Activated CD4-positive, alpha-beta memory T cell treated with anti-CD3 and anti-CD28 coated beads, Interleukin-2, amount 10 ng/mL, durations not matched to agents 7 days and 5 days (primary cell): ENCODE measurements around the gene FLOT2. TPM values are rescaled to one million over a fixed set of nuclear protein-coding genes. Genes with fewer than 3 reads are reported as not detected.

Source experiments
- CTCF ChIA-PET: fragments of 350-600 bp; sonication (Branson Sonifier 250); formaldehyde crosslinking; loops from one replicate; lab custom pipeline; 2021; ENCODE audit warnings: antibody characterized with exemption, inconsistent platforms; lab: Charles Lee
- POLR2A ChIA-PET: fragments of 350-600 bp; sonication (Branson Sonifier 250); formaldehyde crosslinking; loops from one replicate; lab custom pipeline; 2021; ENCODE audit warnings: antibody characterized with exemption; lab: Charles Lee
- DNase-seq: peaks from one replicate; pipeline ENCODE4 v3.0.0-alpha.2; 2020
- H3K27ac Mint-ChIP-seq: one replicate; pipeline ENCODE4 v1.8.0; 2021; ENCODE audit warnings: mild to moderate bottlenecking, mixed read lengths
- H3K27me3 Mint-ChIP-seq: one replicate; pipeline ENCODE4 v1.8.0; 2021; ENCODE audit warnings: mixed read lengths
- H3K36me3 Mint-ChIP-seq: one replicate; pipeline ENCODE4 v1.8.0; 2021; ENCODE audit warnings: low read depth, mixed read lengths
- H3K4me1 Mint-ChIP-seq: one replicate; pipeline ENCODE4 v1.8.0; 2021; ENCODE audit warnings: mixed read lengths
- H3K4me3 Mint-ChIP-seq: one replicate; pipeline ENCODE4 v1.8.0; 2021; ENCODE audit warnings: mild to moderate bottlenecking, mixed read lengths
- H3K9me3 Mint-ChIP-seq: one replicate; pipeline ENCODE4 v1.8.0; 2021; ENCODE audit warnings: mixed read lengths
- total RNA-seq, 2 experiments: library from RNA; stranded (reverse); gene quantifications; one replicate each; pipeline ENCODE4 v1.2.3, GENCODE V29; 2021

The FLOT2 gene
- total RNA-seq, 2 experiments from 2014 or later: 193 to 200 TPM

DNA sequence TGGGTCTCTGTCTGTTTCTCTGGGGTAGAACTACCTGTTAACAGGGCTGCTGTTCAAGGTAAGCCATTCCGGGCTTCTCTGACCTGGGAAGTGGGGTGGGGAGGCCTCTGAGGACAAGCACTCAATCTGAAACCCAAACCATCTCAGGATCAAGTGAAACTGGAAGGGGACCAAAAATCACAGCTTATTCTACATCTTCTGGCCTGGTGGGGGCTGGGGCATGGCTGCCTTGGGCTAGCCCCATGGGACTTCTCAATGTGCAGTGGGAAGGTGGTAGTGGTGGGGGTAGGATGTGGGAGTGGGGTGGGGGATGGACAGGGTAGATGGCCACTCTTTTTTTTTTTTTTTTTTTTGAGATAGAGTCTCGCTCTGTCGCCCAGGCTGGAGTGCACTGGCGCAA is 5.5 kb downstream of the FLOT2 start:
- Mint-ChIP-seq H3K4me3 (no peak overlapping the region), H3K27me3 (no peaks in the 10 kb centered on the region), H3K4me1 (peaks cover 71% of the 10 kb centered on the region), H3K36me3 (peaks cover 34% of the 10 kb centered on the region), H3K9me3 (no peaks in the 10 kb centered on the region), H3K27ac (peak overlapping the region; percentile 52)
- no peak for DNase-seq
- ChIA-PET CTCF (interaction anchor here (1.0 to 6.9 kb wide), 4 partner anchors 10 to 164 kb away, joined by 4 to 46 read pairs (median 18); partner anchors contain the start of genes DHRS13, NEK8 and TLCD1), POLR2A (interaction anchor here (1.3 to 6.7 kb wide), 9 partner anchors 10 to 172 kb away, joined by 3 to 39 read pairs (median 7); partner anchors contain the start of genes DHRS13, FAM222B, NEK8 and PHF12)

DNA sequence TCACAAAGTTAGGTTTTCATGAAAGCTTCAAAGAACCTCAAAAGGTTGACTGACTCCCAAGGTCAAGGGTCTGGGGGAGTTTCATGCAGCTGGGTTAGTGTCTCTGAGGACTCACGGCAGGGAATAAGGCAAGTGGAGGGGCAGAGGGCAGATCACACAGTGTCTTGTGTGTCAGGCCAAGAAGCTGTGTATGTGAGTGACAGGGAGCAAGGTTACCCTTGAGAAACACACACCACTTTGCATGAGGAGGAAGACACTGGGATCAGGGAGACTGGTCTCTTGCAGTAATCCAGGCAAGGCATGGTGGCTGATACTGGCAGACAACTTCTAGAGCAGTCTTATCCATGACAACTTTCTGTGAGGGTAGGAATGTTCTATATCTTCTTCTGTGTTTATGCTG is 6.3 kb downstream of the FLOT2 start:
- H3K4me3 Mint-ChIP-seq: no peak overlapping the region
- POLR2A ChIA-PET: interaction anchor here (1.2 to 6.7 kb wide), 5 partner anchors 11 to 164 kb away, joined by 3 to 39 read pairs (median 14); partner anchors contain the start of genes DHRS13, FAM222B, NEK8 and PHF12
- peak overlapping the region; percentile 52 for H3K27ac Mint-ChIP-seq
- no peak for DNase-seq
- H3K36me3 Mint-ChIP-seq: peaks cover 38% of the 10 kb centered on the region
- CTCF ChIA-PET: interaction anchor here (1.4 to 3.5 kb wide), 2 partner anchors 8 to 11 kb away, joined by 4 to 29 read pairs; partner anchors contain the start of gene DHRS13
- no peaks in the 10 kb centered on the region for H3K9me3 Mint-ChIP-seq
- H3K4me1 Mint-ChIP-seq: peaks cover 65% of the 10 kb centered on the region
- no peaks in the 10 kb centered on the region for H3K27me3 Mint-ChIP-seq

DNA sequence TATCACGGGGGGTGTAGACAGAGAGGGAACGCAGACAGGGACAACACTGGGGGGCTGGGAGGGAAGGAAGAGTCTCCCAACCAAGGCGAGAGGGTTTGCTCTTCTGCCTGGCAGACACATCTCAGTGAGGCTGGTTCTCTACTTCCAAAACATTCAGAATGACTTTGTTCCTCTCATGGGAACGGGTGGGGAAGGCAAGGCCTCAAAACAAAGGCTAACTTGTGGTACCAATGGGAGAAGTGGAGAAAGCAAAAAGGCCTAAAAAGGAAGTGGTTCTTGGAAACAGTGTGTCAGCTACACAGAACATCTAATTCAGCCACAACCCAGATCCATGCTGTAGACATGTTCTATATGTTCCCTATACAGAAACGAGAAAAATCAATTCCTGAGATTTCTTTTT is 7.5 kb downstream of the FLOT2 start:
- DNase-seq: no peak
- H3K27me3 Mint-ChIP-seq: no peaks in the 10 kb centered on the region
- H3K4me3 Mint-ChIP-seq: no peak overlapping the region
- peaks cover 54% of the 10 kb centered on the region for H3K4me1 Mint-ChIP-seq
- ChIA-PET CTCF (interaction anchor here (0.9 to 1.4 kb wide), 2 partner anchors 9 to 13 kb away, joined by 3 to 4 read pairs; partner anchors contain the start of gene DHRS13), POLR2A (interaction anchor here (1.2 to 6.7 kb wide), 3 partner anchors 12 to 48 kb away, joined by 3 to 39 read pairs (median 5); partner anchors contain the start of genes DHRS13 and FAM222B)
- no peaks in the 10 kb centered on the region for H3K9me3 Mint-ChIP-seq
- H3K36me3 Mint-ChIP-seq: peaks cover 42% of the 10 kb centered on the region
- peak overlapping the region; percentile 47 for H3K27ac Mint-ChIP-seq

DNA sequence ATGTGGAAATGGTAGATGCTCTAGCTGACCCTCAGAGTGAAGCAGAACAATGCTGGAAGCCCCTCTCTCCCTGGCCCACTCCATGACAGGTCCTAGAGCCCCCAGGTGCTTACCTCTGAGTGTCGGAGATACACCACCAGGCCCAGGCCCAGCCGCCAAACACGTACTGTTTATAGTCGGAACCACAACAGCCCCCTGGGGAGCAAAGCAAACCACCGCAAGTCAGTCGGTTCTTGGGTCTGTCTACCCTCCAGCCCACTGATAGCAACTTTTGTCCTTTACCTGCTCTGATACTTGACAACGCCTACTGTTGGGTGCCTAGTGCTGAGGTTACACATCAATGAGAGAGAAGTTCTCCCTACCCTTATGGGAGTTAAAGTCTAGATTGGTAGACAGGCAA is 8.7 kb downstream of the FLOT2 start:
- DNase-seq: no peak
- CTCF ChIA-PET: no interaction called here
- H3K27ac Mint-ChIP-seq: peak overlapping the region; percentile 2
- no peaks in the 10 kb centered on the region for H3K27me3 Mint-ChIP-seq
- H3K9me3 Mint-ChIP-seq: no peaks in the 10 kb centered on the region
- POLR2A ChIA-PET: interaction anchor here (0.6 to 6.7 kb wide), 2 partner anchors 13 to 297 kb away, joined by 3 to 39 read pairs; partner anchors contain the start of gene DHRS13
- no peak overlapping the region for H3K4me3 Mint-ChIP-seq
- H3K4me1 Mint-ChIP-seq: peaks cover 46% of the 10 kb centered on the region
- H3K36me3 Mint-ChIP-seq: peaks cover 52% of the 10 kb centered on the region

DNA sequence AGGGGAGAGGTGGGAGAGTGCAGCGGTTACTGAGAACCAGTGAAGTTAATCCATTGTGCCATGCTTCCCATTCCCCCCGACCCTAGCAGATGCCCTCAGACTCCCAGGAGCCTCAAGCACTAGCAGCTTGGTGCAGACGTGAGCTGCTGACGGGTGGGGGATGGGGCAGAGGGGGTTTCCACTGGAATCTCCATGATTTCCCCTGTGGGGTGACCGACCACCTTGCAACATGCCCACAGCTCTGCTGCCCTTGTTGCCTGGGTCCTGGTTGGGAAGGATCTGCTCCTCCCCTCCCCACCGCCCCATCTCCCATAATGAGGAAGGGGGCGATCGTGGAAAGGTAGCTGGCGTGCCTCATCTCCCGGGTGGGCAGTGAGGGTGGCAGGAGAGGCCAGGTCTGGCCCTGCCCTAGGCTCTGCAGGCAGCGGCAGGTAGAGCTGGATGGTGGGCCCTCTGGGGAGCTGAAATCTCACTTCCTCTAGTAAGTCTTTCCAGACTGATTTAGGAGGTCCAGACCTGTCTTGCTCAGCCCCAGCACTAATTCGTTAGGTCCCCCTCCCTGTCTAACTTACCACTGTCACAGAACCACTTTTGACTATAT is 9.6 kb downstream of the FLOT2 start:
- no peak for DNase-seq
- no peak overlapping the region for H3K27ac Mint-ChIP-seq
- no peaks in the 10 kb centered on the region for H3K9me3 Mint-ChIP-seq
- no peak overlapping the region for H3K4me3 Mint-ChIP-seq
- ChIA-PET POLR2A (interaction anchor here (0.6 to 0.7 kb wide), 3 partner anchors 10 to 20 kb away, joined by 3 read pairs; partner anchors contain the start of gene FLOT2), CTCF (no interaction called here)
- H3K36me3 Mint-ChIP-seq: peaks cover 51% of the 10 kb centered on the region
- peaks cover 38% of the 10 kb centered on the region for H3K4me1 Mint-ChIP-seq
- no peaks in the 10 kb centered on the region for H3K27me3 Mint-ChIP-seq

DNA sequence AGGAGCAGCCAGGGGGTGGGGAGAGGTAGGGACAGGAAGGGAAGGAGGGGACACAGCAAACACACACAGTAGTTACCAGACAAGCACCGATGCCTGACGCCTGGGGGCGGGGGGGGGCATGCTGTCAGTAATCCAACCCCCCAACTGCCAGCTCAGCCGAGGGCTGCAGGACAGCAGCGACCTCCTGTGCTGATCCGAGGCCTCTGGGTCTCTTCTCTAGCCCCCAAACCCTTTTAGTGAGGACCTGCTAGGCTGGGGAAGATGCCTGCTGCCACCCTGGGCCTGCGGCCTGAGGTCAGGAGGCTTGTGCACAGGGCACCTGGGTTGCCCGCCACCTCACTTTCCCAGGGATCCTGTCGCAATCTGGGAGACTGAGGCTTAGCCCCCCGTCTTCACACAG is 11.6 kb downstream of the FLOT2 start:
- H3K27ac Mint-ChIP-seq: no peak overlapping the region
- H3K4me3 Mint-ChIP-seq: no peak overlapping the region
- no peaks in the 10 kb centered on the region for H3K9me3 Mint-ChIP-seq
- peaks cover 54% of the 10 kb centered on the region for H3K36me3 Mint-ChIP-seq
- ChIA-PET POLR2A (no interaction called here), CTCF (no interaction called here)
- DNase-seq: no peak
- peaks cover 19% of the 10 kb centered on the region for H3K4me1 Mint-ChIP-seq
- H3K27me3 Mint-ChIP-seq: no peaks in the 10 kb centered on the region

DNA sequence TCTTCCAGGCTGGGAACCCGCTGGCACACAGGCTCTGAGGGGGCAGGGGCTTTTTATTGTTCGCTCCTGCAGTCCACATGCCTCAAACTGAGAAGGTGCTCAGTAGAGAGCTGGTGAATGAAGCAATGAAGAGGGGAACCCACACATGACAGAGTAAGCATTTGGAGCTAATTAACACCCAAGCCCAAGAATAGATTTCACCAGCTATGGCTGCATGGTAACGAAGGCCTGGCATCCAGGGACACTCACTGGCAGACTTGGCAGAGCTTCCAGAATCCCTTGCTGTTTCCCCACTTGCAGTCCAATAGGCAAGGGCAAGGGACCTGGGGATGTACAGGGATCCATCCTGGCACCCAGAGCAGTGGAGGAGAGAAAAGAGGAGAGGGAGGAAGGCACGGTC is 12.2 kb downstream of the FLOT2 start:
- no peak overlapping the region for H3K4me3 Mint-ChIP-seq
- DNase-seq: no peak
- ChIA-PET POLR2A (interaction anchor here (0.6 kb wide), 1 partner anchor 27 kb away, joined by 3 read pairs; no protein-coding TSS in a partner anchor), CTCF (interaction anchor here (0.6 kb wide), 1 partner anchor 38 kb away, joined by 5 read pairs; no protein-coding TSS in a partner anchor)
- H3K36me3 Mint-ChIP-seq: peaks cover 58% of the 10 kb centered on the region
- H3K27ac Mint-ChIP-seq: no peak overlapping the region
- H3K27me3 Mint-ChIP-seq: no peaks in the 10 kb centered on the region
- no peaks in the 10 kb centered on the region for H3K9me3 Mint-ChIP-seq
- H3K4me1 Mint-ChIP-seq: peaks cover 14% of the 10 kb centered on the region

DNA sequence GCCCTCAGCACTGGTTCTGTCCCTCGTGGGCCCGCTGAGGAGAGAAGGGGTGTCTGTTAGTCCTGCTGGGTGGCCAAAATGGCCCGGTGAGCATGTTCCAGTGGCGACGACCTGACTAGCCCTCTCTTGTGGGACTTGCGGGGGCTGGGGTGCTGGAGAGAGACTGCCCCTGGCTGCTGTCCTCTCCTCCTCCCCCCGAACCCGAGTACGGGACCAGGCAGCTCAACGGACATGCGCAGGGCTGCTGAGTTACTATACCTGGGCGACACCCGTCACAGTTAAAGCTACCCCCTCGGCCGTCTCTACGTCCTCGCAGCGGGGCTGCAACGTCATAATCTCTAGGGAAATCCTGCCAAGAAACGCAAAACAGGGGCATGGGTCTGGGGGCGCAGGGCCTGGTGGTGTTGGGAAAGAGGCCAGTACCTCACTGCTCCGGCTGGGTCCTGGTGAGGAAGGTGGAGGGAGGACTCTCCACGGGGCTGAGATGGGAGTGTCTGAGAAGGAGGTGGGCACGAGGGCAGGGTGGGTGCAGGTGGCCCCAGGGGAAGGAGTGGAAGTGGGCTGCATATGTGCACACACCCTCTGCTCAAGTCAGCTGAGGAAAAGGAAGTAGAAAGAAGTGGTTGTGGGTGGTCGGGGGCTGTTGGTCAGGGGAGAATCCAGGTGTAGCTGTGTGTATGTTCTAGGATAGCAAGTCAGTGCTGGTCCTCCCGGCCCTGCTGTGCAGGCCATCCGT is 13.4 kb downstream of the FLOT2 start:
- Mint-ChIP-seq H3K4me1 (peaks cover 6% of the 10 kb centered on the region), H3K9me3 (no peaks in the 10 kb centered on the region), H3K36me3 (peaks cover 66% of the 10 kb centered on the region), H3K27ac (peak overlapping the region; percentile 19), H3K27me3 (no peaks in the 10 kb centered on the region), H3K4me3 (no peak overlapping the region)
- ChIA-PET POLR2A (interaction anchor here (0.6 kb wide), 1 partner anchor 106 kb away, joined by 3 read pairs; no protein-coding TSS in a partner anchor), CTCF (interaction anchor here (0.6 kb wide), 1 partner anchor 1079 kb away, joined by 4 read pairs; no protein-coding TSS in a partner anchor)
- DNase-seq: no peak

DNA sequence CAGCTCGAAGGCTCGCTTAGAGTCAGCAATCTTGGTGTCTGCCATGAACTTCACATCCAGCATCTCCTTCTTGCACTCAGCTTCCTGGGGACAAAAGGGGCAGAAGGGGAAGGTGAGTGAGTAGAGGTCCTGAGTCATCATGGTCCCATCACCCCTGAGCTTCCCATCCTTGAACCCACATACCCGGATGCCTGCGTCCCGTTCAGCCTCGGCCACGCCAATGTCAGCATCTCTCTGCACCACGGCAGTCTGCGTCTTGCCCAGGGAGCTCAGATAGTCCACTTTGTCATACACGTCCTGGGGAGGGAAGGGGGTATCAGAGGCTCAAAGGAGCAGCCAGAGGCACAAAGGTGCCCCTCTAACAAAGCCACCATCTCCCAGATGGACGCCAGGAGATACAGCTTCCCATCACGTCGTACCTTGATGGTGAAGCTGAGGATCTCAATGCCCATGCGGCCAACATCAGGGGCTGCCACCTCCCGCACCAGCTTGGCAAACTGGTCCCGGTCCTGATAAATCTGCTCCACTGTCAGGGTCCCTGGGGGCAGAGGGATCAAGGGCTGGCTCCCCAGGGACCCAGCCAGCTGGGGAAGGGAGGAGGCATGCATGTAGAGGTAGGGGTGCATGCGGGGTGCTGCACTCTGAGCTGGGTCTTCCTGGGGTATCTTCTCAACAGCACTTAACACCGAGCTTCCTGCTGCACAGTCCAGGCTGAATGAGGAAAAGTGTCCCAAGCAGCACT is 15.2 kb downstream of the FLOT2 start:
- Mint-ChIP-seq H3K27ac (no peak overlapping the region), H3K36me3 (peaks cover 78% of the 10 kb centered on the region), H3K4me3 (no peak overlapping the region), H3K9me3 (no peaks in the 10 kb centered on the region), H3K4me1 (peaks cover 6% of the 10 kb centered on the region), H3K27me3 (no peaks in the 10 kb centered on the region)
- POLR2A ChIA-PET: interaction anchor here (1.2 to 2.0 kb wide), 3 partner anchors 10 to 20 kb away, joined by 3 to 7 read pairs (median 3); no protein-coding TSS in a partner anchor
- CTCF ChIA-PET: no interaction called here
- no peak for DNase-seq

DNA sequence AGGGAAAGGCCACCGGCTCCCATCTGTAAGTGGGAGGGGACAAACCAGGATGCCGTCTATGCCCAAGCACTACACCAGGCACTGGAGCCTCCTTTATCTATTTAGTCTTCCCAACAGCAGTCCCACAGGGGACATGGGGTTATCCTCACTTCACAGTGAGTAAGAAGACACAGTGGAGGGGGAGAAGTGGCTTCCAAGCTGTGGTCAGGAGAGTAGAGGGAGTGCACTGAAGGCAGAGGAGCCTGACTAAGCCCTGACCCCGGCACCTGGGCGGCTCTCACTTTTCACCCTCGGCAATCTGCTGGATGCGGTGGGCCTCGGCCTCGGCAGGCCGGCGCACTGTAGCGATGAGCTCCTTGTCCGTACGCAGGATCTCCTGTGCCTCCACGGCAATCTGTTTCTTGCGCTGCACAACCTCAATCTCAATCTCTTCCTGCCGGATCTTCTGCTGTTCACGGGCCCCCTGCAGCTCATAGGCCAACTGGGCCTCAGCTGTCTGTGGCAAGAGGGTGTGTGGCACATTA is 15.9 kb downstream of the FLOT2 start:
- no peaks in the 10 kb centered on the region for H3K27me3 Mint-ChIP-seq
- peaks cover 7% of the 10 kb centered on the region for H3K4me1 Mint-ChIP-seq
- no peaks in the 10 kb centered on the region for H3K9me3 Mint-ChIP-seq
- H3K36me3 Mint-ChIP-seq: peaks cover 78% of the 10 kb centered on the region
- H3K27ac Mint-ChIP-seq: no peak overlapping the region
- DNase-seq: no peak
- ChIA-PET POLR2A (interaction anchor here (1.2 to 2.0 kb wide), 2 partner anchors 11 to 20 kb away, joined by 3 to 7 read pairs; no protein-coding TSS in a partner anchor), CTCF (no interaction called here)
- H3K4me3 Mint-ChIP-seq: no peak overlapping the region

DNA sequence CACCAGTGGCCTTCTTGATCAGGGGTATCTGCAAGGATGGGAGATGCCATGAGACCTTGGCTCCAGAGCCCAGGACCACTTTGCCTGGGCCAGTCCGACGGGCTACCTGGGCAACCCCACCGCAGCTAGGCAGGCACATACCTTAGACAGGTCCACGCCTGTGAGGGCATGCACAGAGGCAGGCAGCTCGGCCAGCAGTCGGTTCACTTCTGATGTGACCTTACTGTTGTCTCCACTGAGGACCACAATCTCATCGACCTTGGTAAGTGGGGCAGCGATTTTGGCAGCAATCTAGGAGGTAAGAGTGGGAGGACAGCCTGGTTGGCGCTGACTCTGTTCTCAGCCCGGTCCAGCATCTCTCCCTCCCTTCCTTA is 17.0 kb downstream of the FLOT2 start:
- no peak overlapping the region for H3K27ac Mint-ChIP-seq
- H3K36me3 Mint-ChIP-seq: peaks cover 71% of the 10 kb centered on the region
- CTCF ChIA-PET: no interaction called here
- POLR2A ChIA-PET: interaction anchor here (0.6 to 1.0 kb wide), 2 partner anchors 9 to 12 kb away, joined by 3 read pairs; no protein-coding TSS in a partner anchor
- H3K9me3 Mint-ChIP-seq: no peaks in the 10 kb centered on the region
- DNase-seq: no peak
- H3K4me3 Mint-ChIP-seq: no peak overlapping the region
- H3K4me1 Mint-ChIP-seq: peaks cover 16% of the 10 kb centered on the region
- no peaks in the 10 kb centered on the region for H3K27me3 Mint-ChIP-seq
